H9 (cell line): Measurements from ENCODE around the gene RUNX1. TPM values are rescaled to one million over a fixed set of nuclear protein-coding genes. Genes with fewer than 3 reads are reported as not detected.

ENCODE experiments used
- DNase-seq: peaks from one replicate; pipeline ENCODE4 v3.0.0-alpha.2; 2017
- H2AFZ ChIP-seq: one replicate; pipeline ENCODE4 v1.6.1; 2013; ENCODE audit warnings: mild to moderate bottlenecking, low read length, control low read depth, moderate library complexity
- H2AK5ac ChIP-seq: 2 replicates; pipeline ENCODE4 v1.6.1; 2013; ENCODE audit warnings: low read length, control low read depth, mixed read lengths; ENCODE audit not compliant: insufficient read length
- H2BK120ac ChIP-seq: one replicate; pipeline ENCODE4 v1.6.1; 2013; ENCODE audit warnings: low read depth, mild to moderate bottlenecking, low read length, control low read depth, inconsistent platforms; ENCODE audit not compliant: poor library complexity, severe bottlenecking
- H2BK12ac ChIP-seq: 2 replicates; pipeline ENCODE4 v1.6.1; 2013; ENCODE audit warnings: low read length, control low read depth, mixed read lengths, low read depth; ENCODE audit not compliant: insufficient read length
- H2BK15ac ChIP-seq: 2 replicates; pipeline ENCODE4 v1.6.1; 2013; ENCODE audit warnings: low read depth, low read length, control low read depth
- H2BK20ac ChIP-seq: one replicate; pipeline ENCODE4 v1.6.1; 2013; ENCODE audit warnings: low read depth, mild to moderate bottlenecking, low read length, control low read depth, inconsistent platforms; ENCODE audit not compliant: poor library complexity, severe bottlenecking
- H2BK5ac ChIP-seq: 2 replicates; pipeline ENCODE4 v1.6.1; 2013; ENCODE audit warnings: low read length, control low read depth, mixed read lengths; ENCODE audit not compliant: insufficient read length
- H3K14ac ChIP-seq: 2 replicates; pipeline ENCODE4 v1.6.1; 2013; ENCODE audit warnings: low read length, control low read depth; ENCODE audit not compliant: insufficient read depth
- H3K18ac ChIP-seq: 2 replicates; pipeline ENCODE4 v1.6.1; 2013; ENCODE audit warnings: low read depth, mild to moderate bottlenecking, mixed read lengths, low read length, control low read depth; ENCODE audit not compliant: insufficient read length
- H3K23ac ChIP-seq: 2 replicates; pipeline ENCODE4 v1.6.1; 2013; ENCODE audit warnings: low read length, control low read depth, mixed read lengths, low read depth; ENCODE audit not compliant: insufficient read length
- H3K23me2 ChIP-seq: 2 replicates; pipeline ENCODE4 v1.6.1; 2013; ENCODE audit warnings: low read depth, mild to moderate bottlenecking, mixed read lengths, low read length, control low read depth; ENCODE audit not compliant: insufficient read length, poor library complexity, severe bottlenecking
- H3K27ac ChIP-seq: 2 replicates; pipeline ENCODE4 v1.5.1; 2013; ENCODE audit warnings: low read length, control low read depth, mixed read lengths, low read depth; ENCODE audit not compliant: insufficient read length
- H3K27me3 ChIP-seq: 2 replicates; pipeline ENCODE4 v1.6.1; 2013; ENCODE audit warnings: low read length, control low read depth, inconsistent platforms; ENCODE audit not compliant: insufficient read depth
- H3K4ac ChIP-seq: 2 replicates; pipeline ENCODE4 v1.6.1; 2013; ENCODE audit warnings: low read depth, mild to moderate bottlenecking, control low read depth, inconsistent platforms, low read length, moderate library complexity
- H3K4me1 ChIP-seq: 2 replicates; pipeline ENCODE4 v1.6.1; 2013; ENCODE audit warnings: low read length, control low read depth, inconsistent platforms; ENCODE audit not compliant: insufficient read depth
- H3K4me2 ChIP-seq: 2 replicates; pipeline ENCODE4 v1.6.1; 2013; ENCODE audit warnings: low read length, control low read depth, mixed read lengths; ENCODE audit not compliant: insufficient read length, insufficient read depth
- H3K56ac ChIP-seq: 2 replicates; pipeline ENCODE4 v1.6.1; 2013; ENCODE audit warnings: low read depth, mild to moderate bottlenecking, mixed read lengths, low read length, control low read depth; ENCODE audit not compliant: insufficient read length
- H3K79me1 ChIP-seq: 2 replicates; pipeline ENCODE4 v1.6.1; 2013; ENCODE audit warnings: low read depth, mild to moderate bottlenecking, moderate library complexity, low read length, control low read depth, inconsistent platforms; ENCODE audit not compliant: insufficient read depth, poor library complexity, severe bottlenecking
- H3K79me2 ChIP-seq: 2 replicates; pipeline ENCODE4 v1.6.1; 2013; ENCODE audit warnings: low read length, control low read depth, inconsistent platforms; ENCODE audit not compliant: insufficient read depth
- H3K9ac ChIP-seq: 2 replicates; pipeline ENCODE4 v1.6.1; 2013; ENCODE audit warnings: low read length, control low read depth, mixed read lengths; ENCODE audit not compliant: insufficient read length; ENCODE audit errors: extremely low read depth
- H3K9me3 ChIP-seq: one replicate; pipeline ENCODE4 v1.6.1; 2013; ENCODE audit warnings: low read depth, low read length, inconsistent platforms; ENCODE audit not compliant: control insufficient read depth
- H3T11ph ChIP-seq: one replicate; pipeline ENCODE4 v1.6.1; 2013; ENCODE audit warnings: mild to moderate bottlenecking, low read length, control low read depth, inconsistent platforms
- H4K20me1 ChIP-seq: one replicate; pipeline ENCODE4 v1.6.1; 2013; ENCODE audit not compliant: control insufficient read depth, insufficient read length, insufficient read depth
- H4K5ac ChIP-seq: 2 replicates; pipeline ENCODE4 v1.6.1; 2013; ENCODE audit warnings: low read depth, mild to moderate bottlenecking, mixed read lengths, low read length, control low read depth; ENCODE audit not compliant: insufficient read length
- H4K8ac ChIP-seq: replicated peaks from 2 replicates; pipeline ENCODE4 v1.6.1; 2013; ENCODE audit warnings: low read length, control low read depth, mixed read lengths, low read depth; ENCODE audit not compliant: insufficient read length
- H4K91ac ChIP-seq: 2 replicates; pipeline ENCODE4 v1.6.1; 2013; ENCODE audit warnings: low read depth, mild to moderate bottlenecking, moderate library complexity, mixed read lengths, low read length, control low read depth; ENCODE audit not compliant: insufficient read length
- H3K27ac Mint-ChIP-seq, 3 experiments: 2 replicates in 2 of 3; 3 replicates in 1 of 3; pipeline ENCODE4 v1.8.0; 2020 to 2021; ENCODE audit warnings: mixed read lengths in 3 of 3, mild to moderate bottlenecking in 1 of 3, moderate library complexity in 1 of 3
- H3K27me3 Mint-ChIP-seq: 2 replicates; pipeline ENCODE4 v1.8.0; 2021; ENCODE audit warnings: low read depth, mild to moderate bottlenecking, moderate library complexity, mixed read lengths
- H3K36me3 Mint-ChIP-seq, 3 experiments: 2 replicates in 2 of 3; 3 replicates in 1 of 3; pipeline ENCODE4 v1.8.0; 2020 to 2021; ENCODE audit warnings: low read depth in 3 of 3, mixed read lengths in 3 of 3; ENCODE audit not compliant: insufficient read depth in 1 of 3
- H3K4me1 Mint-ChIP-seq, 2 experiments: 2 replicates each; pipeline ENCODE4 v1.8.0; 2020; ENCODE audit warnings: mixed read lengths in 2 of 2
- H3K4me3 Mint-ChIP-seq, 2 experiments: 2 replicates in 1 of 2; 3 replicates in 1 of 2; pipeline ENCODE4 v1.8.0; 2020 to 2021; ENCODE audit warnings: mild to moderate bottlenecking in 2 of 2, mixed read lengths in 2 of 2, moderate library complexity in 1 of 2
- H3K9me3 Mint-ChIP-seq, 2 experiments: 2 replicates in 1 of 2; 3 replicates in 1 of 2; pipeline ENCODE4 v1.8.0; 2020; ENCODE audit warnings: mild to moderate bottlenecking in 2 of 2, mixed read lengths in 2 of 2, moderate library complexity in 1 of 2
- CTCF ChIP-seq: fragments of 200-600 bp; sonication (generic); conservative IDR thresholded peaks from 3 replicates; pipeline ENCODE4 v1.8.0; 2021; ENCODE audit warnings: antibody characterized with exemption, mild to moderate bottlenecking
- WGBS: extraction: QIAGEN DNeasy Blood & Tissue Kit; methylation state at CpG from one replicate; pipeline ENCODE4 v1.1.7; 2013; ENCODE audit warnings: missing lambda C conversion rate, low lambda C conversion rate, mixed read lengths; ENCODE audit not compliant: insufficient read length; ENCODE audit errors: extremely low coverage; 5-methylcytosine and 5-hydroxymethylcytosine counted together
- total RNA-seq: library from RNA; stranded (reverse); gene quantifications from 2 replicates; pipeline ENCODE4 v1.2.1, GENCODE V29; 2021

RUNX1 gene
- total RNA-seq, 1 experiment from 2014 or later = 0.72 TPM

DNA sequence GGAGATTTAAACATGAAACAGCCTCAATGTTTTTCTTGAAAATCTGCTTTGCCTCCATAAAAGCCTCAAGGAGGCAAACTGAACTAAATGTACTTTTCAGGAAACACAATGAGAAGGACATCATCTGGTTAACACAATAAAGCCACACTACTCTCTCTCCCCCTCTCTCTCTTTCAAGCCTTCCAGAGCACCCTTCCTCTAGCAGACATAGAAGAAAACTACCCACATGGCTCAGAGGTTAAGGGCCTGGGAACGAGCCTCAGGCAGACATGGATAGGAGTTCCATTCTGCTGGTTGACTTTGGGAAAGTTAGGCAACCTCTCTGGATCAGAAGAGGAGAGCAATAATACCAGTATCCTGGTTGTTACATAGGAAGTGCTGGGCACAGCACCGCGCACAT, 42.9 kb downstream of the RUNX1 start:
- H4K8ac ChIP-seq = no peak overlapping the region
- H3K4me1 ChIP-seq = no peaks in the 10 kb centered on the region
- H3K79me1 ChIP-seq = no peaks in the 10 kb centered on the region
- no peak overlapping the region for H3K18ac ChIP-seq
- no peaks in the 10 kb centered on the region; the same call in 1 of the 2 replicates for H3K79me2 ChIP-seq
- no peak overlapping the region for H2BK12ac ChIP-seq
- H4K20me1 ChIP-seq = no peaks in the 10 kb centered on the region
- Mint-ChIP-seq H3K27me3 (peaks cover 5% of the 10 kb centered on the region; the same call in 1 of the 2 replicates), H3K4me3 (no peak overlapping the region), H3K36me3 (no peaks in the 10 kb centered on the region), H3K27ac (no peak overlapping the region), H3K4me1 (no peaks in the 10 kb centered on the region), H3K9me3 (no peaks in the 10 kb centered on the region)
- H3K4me2 ChIP-seq = no peak overlapping the region
- no peaks in the 10 kb centered on the region for H3K23me2 ChIP-seq
- H4K91ac ChIP-seq = no peak overlapping the region
- no peak overlapping the region for H2BK120ac ChIP-seq
- DNase-seq = no peak
- no peak overlapping the region for H2BK20ac ChIP-seq
- TF ChIP-seq CTCF = no peak
- H3K56ac ChIP-seq = no peak overlapping the region
- no peak overlapping the region for H2AFZ ChIP-seq
- H3K14ac ChIP-seq = no peak overlapping the region
- H3K23ac ChIP-seq = no peak overlapping the region
- no peak overlapping the region for H3K9ac ChIP-seq
- H3T11ph ChIP-seq = no peak overlapping the region
- H3K27me3 ChIP-seq = no peaks in the 10 kb centered on the region
- H2AK5ac ChIP-seq = no peak overlapping the region
- WGBS = no CpG with 5 or more reads among the region's 3 CpGs
- no peaks in the 10 kb centered on the region for H3K9me3 ChIP-seq
- H3K4ac ChIP-seq = no peak overlapping the region
- no peak overlapping the region for H2BK15ac ChIP-seq
- no peak overlapping the region for H3K27ac ChIP-seq
- no peak overlapping the region for H2BK5ac ChIP-seq
- no peak overlapping the region for H4K5ac ChIP-seq
